ENCODE measurements around the gene EDC3. TPM values are rescaled to one million over a fixed set of nuclear protein-coding genes. Genes with fewer than 3 reads are reported as not detected.

EDC3 gene
- total and polyA plus RNA-seq, 2 of the 4 experiments (the other 2 are of a cell fraction) = 16.8 to 38.0 TPM

DNA sequence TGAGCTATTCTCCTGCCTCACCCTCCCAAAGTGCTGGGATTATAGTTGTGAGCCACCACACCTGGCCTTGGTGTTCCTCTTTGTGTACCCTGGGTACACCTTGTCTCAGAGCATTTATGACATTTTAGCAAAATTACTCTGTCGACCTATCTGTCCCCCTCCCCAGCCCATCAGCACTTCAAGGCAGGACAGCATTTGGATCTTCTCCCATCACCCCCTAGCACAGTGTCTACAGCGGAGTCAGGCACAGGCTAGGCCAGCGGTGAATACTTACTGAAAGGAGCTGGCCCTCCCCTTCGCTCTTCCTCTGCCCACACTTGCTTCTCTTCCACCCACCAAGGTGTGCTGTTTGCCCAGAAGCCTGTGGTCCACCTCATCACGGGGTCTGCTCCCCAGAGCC, 100.6 kb downstream of the EDC3 start:
- Histone ChIP-seq H3K4me2 (ENCODE audit: low read depth, low read length) (no peak overlapping the region), H2AFZ (replicated peaks; ENCODE audit: low read length, poor library complexity) (no peak overlapping the region), H3K27ac (ENCODE audit: insufficient read depth, low read length) (no peak overlapping the region), H4K5ac (ENCODE audit: low read depth, low read length) (no peak overlapping the region), H3K4ac (ENCODE audit: low read depth, low read length) (no peak overlapping the region), H2BK20ac (ENCODE audit: low read depth, low read length) (no peak overlapping the region), H4K20me1 (ENCODE audit: insufficient read depth, low read length) (no peaks in the 10 kb centered on the region), H3K27me3 (ENCODE audit: control insufficient read depth, insufficient read depth, low read length) (no peaks in the 10 kb centered on the region), H2AK5ac (ENCODE audit: low read depth, low read length) (no peak overlapping the region), H3K23ac (ENCODE audit: low read depth, low read length) (no peak overlapping the region), H3K36me3 (ENCODE audit: control insufficient read depth, insufficient read depth, low read length) (peaks cover 20% of the 10 kb centered on the region), H3K4me1 (ENCODE audit: control insufficient read depth, insufficient read depth, low read length) (peaks cover 6% of the 10 kb centered on the region; the same call in 1 of the 2 replicates), H3K56ac (ENCODE audit: extremely low read depth, insufficient read depth, low read length) (no peak overlapping the region), H3K18ac (ENCODE audit: low read depth, low read length) (no peak overlapping the region), H3K9ac (ENCODE audit: low read depth, low read length) (no peak overlapping the region), H4K8ac (ENCODE audit: low read depth in 2 of 2, low read length in 2 of 2) (no peak overlapping the region), H2AK9ac (replicated peaks; ENCODE audit: low read depth, low read length, poor library complexity) (no peak overlapping the region), H3K9me3 (ENCODE audit: control insufficient read depth, insufficient read depth, low read length) (no peaks in the 10 kb centered on the region), H3K79me1 (ENCODE audit: low read depth in 1 of 2, low read length in 2 of 2) (peaks cover 15 to 16% of the 10 kb centered on the region in 2 experiments; a peak in 3 of 4 replicates), H3K14ac (replicated peaks; ENCODE audit: low read depth, low read length) (no peak overlapping the region), H3K9me1 (ENCODE audit: insufficient read depth, low read length) (peaks cover 4% of the 10 kb centered on the region; the same call in 1 of the 2 replicates), H4K91ac (ENCODE audit: insufficient read depth, low read depth, low read length) (no peak overlapping the region), H2BK120ac (ENCODE audit: low read depth, low read length) (no peak overlapping the region), H2BK5ac (ENCODE audit: low read depth, low read length, poor library complexity, severe bottlenecking) (no peak overlapping the region), H2BK15ac (ENCODE audit: low read depth, low read length) (no peak overlapping the region), H3K4me3 (ENCODE audit: insufficient read depth, low read depth, low read length) (no peak overlapping the region)
- CTCF ChIA-PET = no interaction called here
- POLR2A ChIA-PET (ENCODE audit: unreplicated experiment) = no interaction called here
- DNase-seq = no peak
- in situ Hi-C loops (cut with MboI; ENCODE audit: low sequenced_read_pairs) (no loop called here), intact Hi-C loops (cut with micrococcal nuclease) (no loop called here), dilution Hi-C loops (cut with HindIII; ENCODE audit: low sequenced_read_pairs, unreplicated experiment) (no loop called here)
- BruUV-seq (replicated peaks) = no TSS peak
- ATAC-seq (ENCODE audit: low read depth) = no peak
- TF ChIP-seq SMC3 (IDR thresholded peaks at IDR 0.05; ENCODE audit: low read depth, low read length) (no peak), POLR2A (IDR thresholded peaks at IDR 0.05; ENCODE audit: low read depth, low read length) (no peak), CEBPB (IDR thresholded peaks at IDR 0.05; ENCODE audit: low read depth, low read length) (no peak), RFX5 (IDR thresholded peaks at IDR 0.05; ENCODE audit: low read depth, low read length) (no peak), RAD21 (IDR thresholded peaks at IDR 0.05; ENCODE audit: low read length) (no peak), MAZ (IDR thresholded peaks at IDR 0.05; ENCODE audit: borderline replicate concordance, low read depth, low read length) (no peak), FOS (IDR thresholded peaks at IDR 0.05; ENCODE audit: low read depth, low read length) (no peak), MAFK (IDR thresholded peaks at IDR 0.05; ENCODE audit: low read depth, low read length) (no peak), RCOR1 (IDR thresholded peaks at IDR 0.05; ENCODE audit: insufficient replicate concordance, low read length) (no peak), BHLHE40 (IDR thresholded peaks at IDR 0.05; ENCODE audit: low read depth, low read length) (no peak), NFE2L2 (IDR thresholded peaks at IDR 0.05; ENCODE audit: low read depth, low read length) (no peak), CHD1 (IDR thresholded peaks at IDR 0.05; ENCODE audit: low read depth, low read length) (no peak)
- TF ChIP-seq, protein P1, sequence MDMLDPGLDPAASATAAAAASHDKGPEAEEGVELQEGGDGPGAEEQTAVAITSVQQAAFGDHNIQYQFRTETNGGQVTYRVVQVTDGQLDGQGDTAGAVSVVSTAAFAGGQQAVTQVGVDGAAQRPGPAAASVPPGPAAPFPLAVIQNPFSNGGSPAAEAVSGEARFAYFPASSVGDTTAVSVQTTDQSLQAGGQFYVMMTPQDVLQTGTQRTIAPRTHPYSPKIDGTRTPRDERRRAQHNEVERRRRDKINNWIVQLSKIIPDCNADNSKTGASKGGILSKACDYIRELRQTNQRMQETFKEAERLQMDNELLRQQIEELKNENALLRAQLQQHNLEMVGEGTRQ (IDR thresholded peaks at IDR 0.05; ENCODE audit: low read depth, low read length) = no peak
- TF ChIP-seq, protein P2, sequence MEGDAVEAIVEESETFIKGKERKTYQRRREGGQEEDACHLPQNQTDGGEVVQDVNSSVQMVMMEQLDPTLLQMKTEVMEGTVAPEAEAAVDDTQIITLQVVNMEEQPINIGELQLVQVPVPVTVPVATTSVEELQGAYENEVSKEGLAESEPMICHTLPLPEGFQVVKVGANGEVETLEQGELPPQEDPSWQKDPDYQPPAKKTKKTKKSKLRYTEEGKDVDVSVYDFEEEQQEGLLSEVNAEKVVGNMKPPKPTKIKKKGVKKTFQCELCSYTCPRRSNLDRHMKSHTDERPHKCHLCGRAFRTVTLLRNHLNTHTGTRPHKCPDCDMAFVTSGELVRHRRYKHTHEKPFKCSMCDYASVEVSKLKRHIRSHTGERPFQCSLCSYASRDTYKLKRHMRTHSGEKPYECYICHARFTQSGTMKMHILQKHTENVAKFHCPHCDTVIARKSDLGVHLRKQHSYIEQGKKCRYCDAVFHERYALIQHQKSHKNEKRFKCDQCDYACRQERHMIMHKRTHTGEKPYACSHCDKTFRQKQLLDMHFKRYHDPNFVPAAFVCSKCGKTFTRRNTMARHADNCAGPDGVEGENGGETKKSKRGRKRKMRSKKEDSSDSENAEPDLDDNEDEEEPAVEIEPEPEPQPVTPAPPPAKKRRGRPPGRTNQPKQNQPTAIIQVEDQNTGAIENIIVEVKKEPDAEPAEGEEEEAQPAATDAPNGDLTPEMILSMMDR (conservative IDR thresholded peaks at IDR 0.05; ENCODE audit: low read depth, low read length) = no peak
- WGBS, 2 experiments (ENCODE audit: extremely low coverage in 2 of 2, insufficient read length in 1 of 2) = no CpG with 5 or more reads among the region's 5 CpGs

All from IMR-90 (cell line).